ENCODE results near the gene DDR2. TPM values are rescaled to one million over a fixed set of nuclear protein-coding genes. Genes with fewer than 3 reads are reported as not detected.

The DDR2 gene
- total RNA-seq, 1 experiment from 2014 or later: 1.9 TPM

GRCh38 chr1:162629651-162630050, 2.6 kb upstream of the DDR2 start:
- POLR2A ChIA-PET: no interaction called here
- intact Hi-C loops (cut with micrococcal nuclease; ENCODE audit: unreplicated experiment): no loop called here
- BruUV-seq (replicated peaks): no TSS peak
- Histone ChIP-seq H3K36me3 (ENCODE audit: control insufficient read depth, insufficient read depth, low read length) (no peaks in the 10 kb centered on the region), H3K27me3 (ENCODE audit: control insufficient read depth, insufficient read depth, low read length) (no peaks in the 10 kb centered on the region), H3K4me1 (ENCODE audit: control insufficient read depth, insufficient read depth, low read length) (0 out of 2 replicates have a peak, but pooled peaks cover 3% of the 10 kb centered on the region), H3K4me3 (ENCODE audit: low read depth in 2 of 2, low read length in 2 of 2) (no peak overlapping the region), H3K27ac (ENCODE audit: low read length) (no peak overlapping the region), H3K9me3 (ENCODE audit: control insufficient read depth, insufficient read depth, low read depth, low read length) (no peaks in the 10 kb centered on the region)
- in situ Hi-C loops (cut with HindIII; ENCODE audit: low pct_unique_long_range_greater_than_20kb, low sequenced_read_pairs): no loop called here
- CTCF ChIA-PET: no interaction called here
- DNase-seq (ENCODE audit: low read depth, low spot score): no peak
- no peak for TF ChIP-seq SIN3A (IDR thresholded peaks at IDR 0.05; ENCODE audit: borderline replicate concordance, insufficient read depth, low read depth, low read length)
- no peak for TF ChIP-seq TCF7L2 (IDR thresholded peaks at IDR 0.05; ENCODE audit: low read depth, low read length)
- no peak for TF ChIP-seq POLR2AphosphoS5 (IDR thresholded peaks at IDR 0.05; ENCODE audit: low read depth, low read length)
- no peak for TF ChIP-seq REST (IDR thresholded peaks at IDR 0.05; ENCODE audit: insufficient read depth in 1 of 2, low read depth in 2 of 2, low read length in 1 of 2)
- no peak for ATAC-seq

- no TSS peak for BruUV-seq (replicated peaks)
- intact Hi-C loops (cut with micrococcal nuclease; ENCODE audit: unreplicated experiment) (no loop called here), in situ Hi-C loops (cut with HindIII; ENCODE audit: low pct_unique_long_range_greater_than_20kb, low sequenced_read_pairs) (no loop called here)
- POLR2A ChIA-PET: no interaction called here
- TF ChIP-seq REST (IDR thresholded peaks at IDR 0.05; ENCODE audit: insufficient read depth in 1 of 2, low read depth in 2 of 2, low read length in 1 of 2) (no peak), TCF7L2 (IDR thresholded peaks at IDR 0.05; ENCODE audit: low read depth, low read length) (no peak), CTCF (IDR thresholded peaks at IDR 0.05) (no peak), SIN3A (IDR thresholded peaks at IDR 0.05; ENCODE audit: borderline replicate concordance, insufficient read depth, low read depth, low read length) (no peak), POLR2AphosphoS5 (IDR thresholded peaks at IDR 0.05; ENCODE audit: low read depth, low read length) (no peak)
- no peaks in the 10 kb centered on the region for H3K27me3 ChIP-seq (ENCODE audit: control insufficient read depth, insufficient read depth, low read length)
- no peaks in the 10 kb centered on the region for H3K36me3 ChIP-seq (ENCODE audit: control insufficient read depth, insufficient read depth, low read length)
- H3K4me3 ChIP-seq (ENCODE audit: low read depth in 2 of 2, low read length in 2 of 2): peak overlapping the region in 1 of 2 experiments; percentile 37; a peak in 1 of 4 replicates
- no peaks in the 10 kb centered on the region for H3K9me3 ChIP-seq (ENCODE audit: control insufficient read depth, insufficient read depth, low read depth, low read length)
- 0 out of 2 replicates have a peak, but pooled peaks cover under 1% of the 10 kb centered on the region for H3K4me1 ChIP-seq (ENCODE audit: control insufficient read depth, insufficient read depth, low read length)
- no peak for DNase-seq (ENCODE audit: low read depth, low spot score)
- CTCF ChIA-PET: interaction anchor here (0.7 kb wide), 1 partner anchor 369 kb away, joined by 3 read pairs; no protein-coding TSS in a partner anchor
- H3K27ac ChIP-seq (ENCODE audit: low read length): no peak overlapping the region
- no peak for ATAC-seq
Measured at GRCh38 chr1:162631546-162632191, 595 bp upstream of the DDR2 start.
